Measurements from ENCODE around the gene C9orf72.

DNA sequence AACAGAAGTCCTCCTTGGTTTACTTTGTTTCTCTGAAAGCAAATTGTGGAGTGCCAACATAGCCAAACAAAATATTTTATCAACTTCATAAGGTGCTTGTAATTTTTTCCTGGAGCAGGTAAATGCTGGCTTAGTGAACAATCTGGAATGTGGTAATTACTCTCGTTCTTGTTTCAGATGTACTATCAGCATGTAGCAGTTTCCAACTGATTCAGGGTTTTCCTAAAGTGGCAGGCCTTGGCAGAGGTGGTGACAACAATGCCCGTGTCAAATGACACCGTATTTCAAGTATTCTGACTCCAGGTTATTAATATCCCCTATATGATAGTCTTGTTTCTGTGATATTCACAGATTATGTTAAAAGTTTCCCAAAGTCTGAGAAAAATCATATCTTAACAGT is 1.2 kb downstream of the C9orf72 start:
- TF ChIP-seq E2F4 (CRISPR knock-in tag; IDR thresholded peaks at IDR 0.05; ENCODE audit: low read depth) (no peak), ARNT (IDR thresholded peaks at IDR 0.05) (no peak), ZNF644 (tag; IDR thresholded peaks at IDR 0.05; ENCODE audit: low read depth) (no peak), MYC (IDR thresholded peaks at IDR 0.05; ENCODE audit: low read depth, low read length) (no peak), MYC (CRISPR knock-in tag; IDR thresholded peaks at IDR 0.05; ENCODE audit: borderline replicate concordance, low read depth) (no peak), ZEB2 (IDR thresholded peaks at IDR 0.05) (no peak), CBFB (CRISPR knock-in tag; IDR thresholded peaks at IDR 0.05) (no peak), ZNF24 (IDR thresholded peaks at IDR 0.05) (no peak), CHD2 (IDR thresholded peaks at IDR 0.05; ENCODE audit: low read depth, low read length) (no peak), PTBP1 (IDR thresholded peaks at IDR 0.05; ENCODE audit: low read depth, low read length) (no peak), ZNF124 (CRISPR knock-in tag; IDR thresholded peaks at IDR 0.05) (no peak), ZNF311 (CRISPR knock-in tag; IDR thresholded peaks at IDR 0.05) (no peak), SMC3 (conservative IDR thresholded peaks at IDR 0.05; ENCODE audit: insufficient read depth, low read depth, low read length) (no peak)
- TF ChIP-seq, protein P1, sequence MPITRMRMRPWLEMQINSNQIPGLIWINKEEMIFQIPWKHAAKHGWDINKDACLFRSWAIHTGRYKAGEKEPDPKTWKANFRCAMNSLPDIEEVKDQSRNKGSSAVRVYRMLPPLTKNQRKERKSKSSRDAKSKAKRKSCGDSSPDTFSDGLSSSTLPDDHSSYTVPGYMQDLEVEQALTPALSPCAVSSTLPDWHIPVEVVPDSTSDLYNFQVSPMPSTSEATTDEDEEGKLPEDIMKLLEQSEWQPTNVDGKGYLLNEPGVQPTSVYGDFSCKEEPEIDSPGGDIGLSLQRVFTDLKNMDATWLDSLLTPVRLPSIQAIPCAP (CRISPR knock-in tag; IDR thresholded peaks at IDR 0.05; ENCODE audit: borderline replicate concordance) = no peak
- TF ChIP-seq, protein P2, sequence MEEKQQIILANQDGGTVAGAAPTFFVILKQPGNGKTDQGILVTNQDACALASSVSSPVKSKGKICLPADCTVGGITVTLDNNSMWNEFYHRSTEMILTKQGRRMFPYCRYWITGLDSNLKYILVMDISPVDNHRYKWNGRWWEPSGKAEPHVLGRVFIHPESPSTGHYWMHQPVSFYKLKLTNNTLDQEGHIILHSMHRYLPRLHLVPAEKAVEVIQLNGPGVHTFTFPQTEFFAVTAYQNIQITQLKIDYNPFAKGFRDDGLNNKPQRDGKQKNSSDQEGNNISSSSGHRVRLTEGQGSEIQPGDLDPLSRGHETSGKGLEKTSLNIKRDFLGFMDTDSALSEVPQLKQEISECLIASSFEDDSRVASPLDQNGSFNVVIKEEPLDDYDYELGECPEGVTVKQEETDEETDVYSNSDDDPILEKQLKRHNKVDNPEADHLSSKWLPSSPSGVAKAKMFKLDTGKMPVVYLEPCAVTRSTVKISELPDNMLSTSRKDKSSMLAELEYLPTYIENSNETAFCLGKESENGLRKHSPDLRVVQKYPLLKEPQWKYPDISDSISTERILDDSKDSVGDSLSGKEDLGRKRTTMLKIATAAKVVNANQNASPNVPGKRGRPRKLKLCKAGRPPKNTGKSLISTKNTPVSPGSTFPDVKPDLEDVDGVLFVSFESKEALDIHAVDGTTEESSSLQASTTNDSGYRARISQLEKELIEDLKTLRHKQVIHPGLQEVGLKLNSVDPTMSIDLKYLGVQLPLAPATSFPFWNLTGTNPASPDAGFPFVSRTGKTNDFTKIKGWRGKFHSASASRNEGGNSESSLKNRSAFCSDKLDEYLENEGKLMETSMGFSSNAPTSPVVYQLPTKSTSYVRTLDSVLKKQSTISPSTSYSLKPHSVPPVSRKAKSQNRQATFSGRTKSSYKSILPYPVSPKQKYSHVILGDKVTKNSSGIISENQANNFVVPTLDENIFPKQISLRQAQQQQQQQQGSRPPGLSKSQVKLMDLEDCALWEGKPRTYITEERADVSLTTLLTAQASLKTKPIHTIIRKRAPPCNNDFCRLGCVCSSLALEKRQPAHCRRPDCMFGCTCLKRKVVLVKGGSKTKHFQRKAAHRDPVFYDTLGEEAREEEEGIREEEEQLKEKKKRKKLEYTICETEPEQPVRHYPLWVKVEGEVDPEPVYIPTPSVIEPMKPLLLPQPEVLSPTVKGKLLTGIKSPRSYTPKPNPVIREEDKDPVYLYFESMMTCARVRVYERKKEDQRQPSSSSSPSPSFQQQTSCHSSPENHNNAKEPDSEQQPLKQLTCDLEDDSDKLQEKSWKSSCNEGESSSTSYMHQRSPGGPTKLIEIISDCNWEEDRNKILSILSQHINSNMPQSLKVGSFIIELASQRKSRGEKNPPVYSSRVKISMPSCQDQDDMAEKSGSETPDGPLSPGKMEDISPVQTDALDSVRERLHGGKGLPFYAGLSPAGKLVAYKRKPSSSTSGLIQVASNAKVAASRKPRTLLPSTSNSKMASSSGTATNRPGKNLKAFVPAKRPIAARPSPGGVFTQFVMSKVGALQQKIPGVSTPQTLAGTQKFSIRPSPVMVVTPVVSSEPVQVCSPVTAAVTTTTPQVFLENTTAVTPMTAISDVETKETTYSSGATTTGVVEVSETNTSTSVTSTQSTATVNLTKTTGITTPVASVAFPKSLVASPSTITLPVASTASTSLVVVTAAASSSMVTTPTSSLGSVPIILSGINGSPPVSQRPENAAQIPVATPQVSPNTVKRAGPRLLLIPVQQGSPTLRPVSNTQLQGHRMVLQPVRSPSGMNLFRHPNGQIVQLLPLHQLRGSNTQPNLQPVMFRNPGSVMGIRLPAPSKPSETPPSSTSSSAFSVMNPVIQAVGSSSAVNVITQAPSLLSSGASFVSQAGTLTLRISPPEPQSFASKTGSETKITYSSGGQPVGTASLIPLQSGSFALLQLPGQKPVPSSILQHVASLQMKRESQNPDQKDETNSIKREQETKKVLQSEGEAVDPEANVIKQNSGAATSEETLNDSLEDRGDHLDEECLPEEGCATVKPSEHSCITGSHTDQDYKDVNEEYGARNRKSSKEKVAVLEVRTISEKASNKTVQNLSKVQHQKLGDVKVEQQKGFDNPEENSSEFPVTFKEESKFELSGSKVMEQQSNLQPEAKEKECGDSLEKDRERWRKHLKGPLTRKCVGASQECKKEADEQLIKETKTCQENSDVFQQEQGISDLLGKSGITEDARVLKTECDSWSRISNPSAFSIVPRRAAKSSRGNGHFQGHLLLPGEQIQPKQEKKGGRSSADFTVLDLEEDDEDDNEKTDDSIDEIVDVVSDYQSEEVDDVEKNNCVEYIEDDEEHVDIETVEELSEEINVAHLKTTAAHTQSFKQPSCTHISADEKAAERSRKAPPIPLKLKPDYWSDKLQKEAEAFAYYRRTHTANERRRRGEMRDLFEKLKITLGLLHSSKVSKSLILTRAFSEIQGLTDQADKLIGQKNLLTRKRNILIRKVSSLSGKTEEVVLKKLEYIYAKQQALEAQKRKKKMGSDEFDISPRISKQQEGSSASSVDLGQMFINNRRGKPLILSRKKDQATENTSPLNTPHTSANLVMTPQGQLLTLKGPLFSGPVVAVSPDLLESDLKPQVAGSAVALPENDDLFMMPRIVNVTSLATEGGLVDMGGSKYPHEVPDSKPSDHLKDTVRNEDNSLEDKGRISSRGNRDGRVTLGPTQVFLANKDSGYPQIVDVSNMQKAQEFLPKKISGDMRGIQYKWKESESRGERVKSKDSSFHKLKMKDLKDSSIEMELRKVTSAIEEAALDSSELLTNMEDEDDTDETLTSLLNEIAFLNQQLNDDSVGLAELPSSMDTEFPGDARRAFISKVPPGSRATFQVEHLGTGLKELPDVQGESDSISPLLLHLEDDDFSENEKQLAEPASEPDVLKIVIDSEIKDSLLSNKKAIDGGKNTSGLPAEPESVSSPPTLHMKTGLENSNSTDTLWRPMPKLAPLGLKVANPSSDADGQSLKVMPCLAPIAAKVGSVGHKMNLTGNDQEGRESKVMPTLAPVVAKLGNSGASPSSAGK (IDR thresholded peaks at IDR 0.05) = no peak

All from K562 (cell line).